GM18861 (cell line): Measurements from ENCODE around the gene USP7.
"Not testable (repeated sequence)": the region's sequence is repeated elsewhere in the genome, so short reads cannot be mapped to it uniquely, and the experiment has no call there.

Experiments used
- ATAC-seq: cut with Tn5 transposase; IDR thresholded peaks from one replicate; pipeline ENCODE4 v1.9.1; 2021; ENCODE audit not compliant: unreplicated experiment

The USP7 gene

DNA sequence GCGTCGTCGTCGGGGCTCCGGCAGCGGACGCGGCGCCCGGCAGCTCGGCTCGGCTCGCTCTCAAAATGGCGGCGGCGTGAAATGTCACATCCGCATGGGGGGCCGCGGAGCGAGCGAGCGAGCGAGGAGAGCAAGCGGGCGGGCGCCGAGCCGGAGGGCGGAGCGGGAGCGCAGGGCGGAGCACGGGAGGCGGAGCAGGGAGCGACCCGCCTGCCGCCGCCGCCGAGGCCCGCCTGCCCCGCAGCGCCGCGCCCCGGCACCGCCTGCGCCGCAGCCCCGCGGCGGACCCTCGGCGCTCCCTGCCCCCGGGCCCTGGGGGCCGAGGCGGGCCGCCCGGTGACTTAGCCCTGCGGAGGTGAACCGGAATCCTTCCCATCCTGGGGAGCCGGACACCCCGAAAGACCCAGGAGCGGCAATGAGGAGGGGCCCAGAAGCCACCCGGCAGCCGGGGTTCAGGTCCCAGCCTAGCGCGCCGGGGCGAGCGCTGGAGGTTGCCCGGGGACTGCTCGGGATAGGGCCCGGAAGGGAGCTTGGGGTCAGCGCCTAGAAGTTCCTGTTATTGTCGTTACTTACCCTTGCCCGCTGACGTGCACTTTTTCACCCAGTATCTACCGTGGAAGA lies at the start of gene USP7:
Gene USP7 (minus strand): TSS at position 86 of the 621 bp plus-strand sequence. CDS start 621 bp downstream, outside the sequence.
- peak; percentile 81 for ATAC-seq

DNA sequence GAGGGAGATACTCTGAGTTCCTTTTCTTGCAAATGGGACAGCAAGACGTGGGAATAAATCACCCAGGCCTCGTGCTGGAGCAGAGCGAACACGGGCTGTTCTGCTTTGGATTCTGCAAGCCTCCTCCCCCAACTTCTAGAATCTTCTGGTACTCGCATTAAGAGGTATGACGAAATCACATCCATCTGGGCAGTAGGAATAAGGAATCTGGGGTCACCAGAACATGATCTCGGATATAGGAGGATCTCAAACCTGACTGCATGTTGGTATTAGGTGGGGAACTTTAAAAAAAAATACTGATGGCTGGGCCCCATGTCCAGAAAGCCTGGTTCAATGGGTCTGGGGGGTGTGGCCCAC lies 49.8 kb upstream of the USP7 start:
- ATAC-seq, result no peak

DNA sequence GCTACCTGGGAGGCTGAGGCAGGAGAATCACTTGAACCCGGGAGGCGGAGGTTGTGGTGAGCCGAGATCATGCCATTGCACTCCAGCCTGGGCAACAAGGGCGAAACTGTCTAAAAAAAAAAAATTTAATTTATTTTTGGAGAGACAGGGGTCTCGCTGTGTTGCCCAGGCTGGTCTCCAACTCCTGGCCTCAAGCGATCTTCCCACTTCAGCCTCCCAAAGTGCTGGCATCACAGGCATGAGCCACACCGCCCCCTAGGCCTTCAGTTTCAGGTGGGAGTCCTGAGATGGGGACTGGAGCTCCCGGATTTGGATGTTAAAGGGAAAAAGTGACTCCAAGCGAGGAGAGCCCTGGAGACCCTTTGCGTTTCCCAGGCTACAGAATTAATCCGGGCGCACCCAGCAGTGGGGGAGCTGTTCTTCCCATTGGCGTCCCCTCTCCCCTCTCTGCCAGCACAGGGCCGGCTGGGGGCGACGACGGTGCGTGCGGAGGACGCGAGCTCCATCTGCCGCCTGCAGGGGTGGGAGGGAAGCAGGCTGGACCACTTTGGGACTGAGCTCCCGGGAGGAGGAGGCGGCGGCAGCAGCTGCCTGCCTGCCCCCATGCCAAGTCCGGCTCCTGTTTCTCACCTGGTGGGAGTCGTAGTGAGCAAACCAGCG lies 49.3 kb upstream of the USP7 start:
- no peak for ATAC-seq

DNA sequence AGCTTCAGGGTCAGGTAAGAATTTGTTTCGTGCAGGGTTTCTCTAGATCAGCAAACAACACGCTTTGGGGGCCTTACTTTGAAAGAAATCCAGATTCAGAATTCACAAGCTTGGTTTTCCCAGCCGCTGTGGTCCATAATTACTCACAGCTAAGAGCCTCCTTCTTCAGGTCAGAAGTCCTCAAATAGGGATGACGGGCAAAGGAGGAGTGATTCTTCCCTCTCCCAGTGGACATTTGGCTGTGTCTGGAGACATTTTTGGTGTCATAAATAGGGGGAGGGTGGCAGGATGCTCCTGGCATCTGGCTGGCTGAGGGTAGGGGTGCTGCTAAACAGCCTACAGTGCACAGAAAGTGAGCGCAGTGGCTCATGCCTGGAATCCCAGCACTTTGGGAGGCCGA lies 48.6 kb upstream of the USP7 start:
- ATAC-seq, result no peak

DNA sequence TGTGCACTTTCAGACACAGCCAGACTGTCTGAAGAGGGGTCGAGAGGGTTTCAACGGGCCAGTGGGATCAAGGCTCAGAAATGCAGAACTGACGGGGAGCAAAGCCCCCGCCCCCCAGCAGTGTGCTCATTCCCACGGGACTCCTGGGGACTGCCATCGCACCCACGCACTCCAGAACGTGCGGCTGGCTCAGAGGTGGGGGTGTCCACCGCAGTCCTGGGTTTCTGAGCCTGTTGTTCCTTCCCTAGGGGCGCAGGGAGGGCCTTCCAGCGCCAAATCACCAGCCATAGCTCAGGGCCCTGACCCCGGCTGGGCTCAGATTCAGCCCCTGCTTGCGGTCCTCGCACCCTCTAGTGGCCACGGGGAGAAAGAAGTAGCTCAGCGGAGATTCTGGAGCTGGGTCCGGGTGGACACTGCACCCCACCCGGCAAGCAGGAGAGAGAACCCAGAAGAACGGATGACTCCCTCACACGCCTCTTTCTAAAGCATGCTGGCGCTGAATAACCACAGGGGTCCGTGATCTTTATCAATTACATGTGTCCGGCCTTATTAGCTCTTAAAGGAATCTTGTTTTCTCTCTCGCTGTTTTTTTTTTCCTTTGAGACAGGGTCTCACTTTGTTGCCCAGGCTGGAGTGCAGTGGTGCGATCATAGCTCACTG lies 45.0 kb upstream of the USP7 start:
- ATAC-seq, result peak; percentile 60

DNA sequence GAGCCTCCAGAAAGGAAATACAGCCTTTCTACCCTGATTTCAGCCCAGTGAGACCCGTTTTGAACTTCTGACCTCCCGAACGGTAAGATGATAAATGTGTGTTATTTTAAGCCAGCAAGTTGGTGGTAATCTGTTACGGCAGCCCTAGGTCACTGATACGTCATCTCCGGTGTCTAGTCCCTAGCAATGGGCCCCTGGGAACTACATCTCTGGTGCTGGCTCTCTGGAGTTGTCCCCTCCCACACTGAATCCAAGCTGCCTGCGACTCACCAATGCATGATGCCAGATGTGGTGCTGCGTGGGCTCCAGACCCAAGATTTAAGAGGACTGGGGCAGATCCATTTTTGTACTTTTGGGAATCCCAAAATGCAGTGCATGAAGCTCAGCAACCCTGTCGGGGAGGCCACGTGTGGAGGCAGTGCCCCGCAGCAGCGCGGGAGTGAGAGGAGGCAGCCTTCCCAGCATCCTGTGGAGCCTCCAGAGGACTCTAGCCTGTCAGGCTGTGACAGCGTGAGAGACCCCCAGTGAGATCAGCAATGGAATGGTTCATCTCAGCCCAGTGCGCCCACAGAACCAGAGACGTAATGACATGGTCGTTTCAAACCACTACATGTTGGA lies 43.6 kb upstream of the USP7 start:
- no peak for ATAC-seq

DNA sequence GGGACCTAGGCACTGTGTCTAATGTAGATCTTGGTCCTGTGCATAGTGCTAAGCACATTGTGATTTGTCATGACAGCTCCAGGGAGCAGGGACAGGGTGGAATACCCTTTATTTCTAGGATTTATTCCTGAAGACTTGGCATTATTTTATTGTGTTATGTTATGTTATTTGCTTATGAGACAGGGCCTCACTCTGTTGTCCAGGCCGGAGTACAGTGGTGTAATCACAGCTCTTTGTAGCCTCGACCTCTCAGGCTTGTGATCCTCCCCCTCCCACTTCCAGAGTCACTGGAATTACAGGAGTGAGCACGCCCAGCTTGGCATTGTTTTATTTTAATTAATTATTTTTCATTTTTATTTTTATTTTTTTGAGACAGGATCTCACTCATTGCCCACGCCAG lies 40.5 kb upstream of the USP7 start:
- no peak for ATAC-seq

DNA sequence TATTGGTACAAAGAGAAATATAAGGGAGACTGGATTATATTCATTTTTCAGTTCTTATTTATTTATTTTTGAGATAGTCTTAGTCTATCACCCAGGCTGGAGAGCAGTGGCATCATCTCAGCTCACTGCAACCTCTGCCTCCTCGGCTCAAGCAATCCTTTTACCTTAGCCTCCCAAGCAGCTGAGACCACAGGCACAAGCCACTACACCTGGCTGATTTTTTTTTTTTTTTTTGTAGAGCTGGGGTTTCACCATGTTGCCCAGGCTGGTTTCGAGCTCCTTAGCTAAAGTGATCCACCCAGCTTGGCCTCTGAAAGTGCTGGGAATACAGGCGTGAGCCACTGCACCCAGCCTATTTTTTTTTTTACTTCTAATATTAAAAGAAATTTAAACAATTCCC lies 40.1 kb upstream of the USP7 start:
- ATAC-seq, result no peak

DNA sequence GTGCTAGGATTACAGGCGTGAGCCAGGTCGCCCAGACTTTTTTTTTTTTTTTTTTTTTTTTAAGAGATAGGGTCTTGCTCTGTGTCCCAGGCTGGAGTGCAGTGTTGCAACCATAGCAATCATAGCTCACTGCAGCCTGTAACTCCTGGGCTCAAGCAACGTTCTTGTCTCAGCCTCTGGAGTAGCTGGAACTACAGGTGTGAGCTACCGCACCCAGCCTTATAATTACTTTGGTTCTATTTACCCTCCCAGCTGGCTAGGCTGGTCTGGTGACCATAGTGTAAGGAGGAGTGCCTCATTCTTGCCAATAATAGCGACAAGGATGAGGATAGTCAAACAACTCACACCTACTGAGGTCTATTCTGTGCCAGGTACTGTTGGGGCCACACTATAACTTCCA lies 39.6 kb upstream of the USP7 start:
- no peak for ATAC-seq

DNA sequence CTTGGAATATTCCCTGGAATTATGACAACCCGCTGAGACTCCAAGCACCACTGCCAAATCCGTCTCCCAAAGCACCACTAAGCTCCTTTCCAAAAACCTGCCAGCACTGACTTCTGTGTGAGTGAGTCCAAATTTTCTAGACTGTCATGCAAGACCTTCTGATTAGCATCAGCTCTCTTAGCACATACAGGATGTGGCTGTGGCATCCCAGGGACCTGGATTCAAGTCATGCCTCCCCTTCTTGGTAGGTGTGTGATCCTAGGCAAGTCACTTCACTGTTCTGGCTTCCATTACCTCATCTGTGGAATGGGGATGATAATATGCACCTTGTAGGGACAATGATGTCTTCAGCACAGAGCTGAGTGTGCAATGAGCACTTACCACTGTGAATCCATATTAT lies 38.3 kb upstream of the USP7 start:
- no peak for ATAC-seq

DNA sequence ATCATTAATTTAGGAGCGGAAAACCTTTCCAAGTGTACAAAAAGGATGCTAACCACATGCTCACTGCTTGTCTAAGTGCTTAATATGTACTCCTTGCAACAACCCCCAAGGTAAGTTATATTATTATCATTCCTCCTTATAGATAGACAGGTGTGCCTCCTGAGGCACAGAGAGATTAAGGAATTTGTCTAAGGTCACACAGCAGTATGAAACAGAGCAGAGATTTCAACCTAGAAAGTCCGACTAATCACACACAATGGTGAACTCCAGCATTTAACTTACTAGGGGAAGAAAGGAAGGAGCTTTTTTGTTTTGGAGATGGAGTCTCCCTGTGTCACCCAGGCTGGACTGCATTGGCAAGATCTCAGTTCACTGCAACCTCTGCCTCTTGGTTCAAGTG lies 37.0 kb upstream of the USP7 start:
- no peak for ATAC-seq

DNA sequence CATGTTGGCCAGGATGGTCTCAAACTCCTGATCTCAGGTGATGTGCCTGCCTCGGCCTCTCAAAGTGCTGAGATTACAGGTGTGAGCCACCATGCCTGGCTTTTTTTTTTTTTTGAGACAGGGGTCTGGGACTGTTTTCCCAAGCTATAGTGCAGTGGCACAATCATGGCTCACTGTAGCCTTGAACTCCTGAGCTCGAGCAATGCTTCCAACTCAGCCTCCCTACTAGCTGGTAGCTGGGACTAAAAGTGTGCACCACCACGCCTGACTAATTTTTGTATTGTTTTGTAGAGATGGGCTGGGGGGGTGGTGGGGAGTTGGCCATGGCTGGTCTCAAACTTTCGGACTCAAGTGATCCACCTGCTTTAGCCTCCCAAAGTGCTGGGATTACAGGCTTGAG lies 36.1 kb upstream of the USP7 start:
- ATAC-seq, result no peak

DNA sequence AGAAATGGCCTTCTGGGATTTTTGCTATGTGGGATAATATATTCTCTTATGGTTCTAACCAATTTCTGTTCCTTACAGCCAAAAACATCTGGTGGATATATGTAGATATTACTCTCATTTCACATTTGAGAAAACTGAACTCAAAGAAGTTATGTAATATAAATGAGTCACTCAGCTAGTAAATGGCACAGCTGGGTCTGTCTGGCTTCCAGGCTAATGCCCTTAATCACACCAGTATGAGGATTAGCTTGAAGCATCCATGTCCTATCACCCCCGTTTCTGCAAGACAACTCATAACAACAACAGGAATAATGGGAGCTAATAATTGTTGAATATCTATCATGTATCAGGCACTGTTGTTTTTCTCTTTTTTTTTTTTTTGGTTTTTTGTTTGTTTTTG lies 34.4 kb upstream of the USP7 start:
- ATAC-seq, result no peak

DNA sequence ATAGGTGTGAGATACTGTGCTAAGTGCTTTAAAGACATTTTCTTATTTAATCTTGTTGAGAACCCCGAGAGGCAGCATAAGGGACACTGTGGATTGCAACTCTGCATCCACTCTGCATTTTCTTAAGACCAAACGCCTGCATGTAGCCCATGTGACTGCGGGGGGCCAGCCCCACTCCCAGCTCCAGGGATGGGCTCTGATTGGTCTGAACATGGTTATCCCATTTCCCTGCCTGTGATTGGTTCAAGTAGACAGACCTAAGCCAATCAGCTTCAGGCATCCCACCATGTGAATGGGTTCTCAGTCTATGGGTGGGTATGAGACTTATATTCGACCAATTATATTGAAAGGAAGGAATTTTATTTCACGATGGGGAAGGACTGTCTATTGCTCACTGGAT lies 33.2 kb upstream of the USP7 start:
- no peak for ATAC-seq

DNA sequence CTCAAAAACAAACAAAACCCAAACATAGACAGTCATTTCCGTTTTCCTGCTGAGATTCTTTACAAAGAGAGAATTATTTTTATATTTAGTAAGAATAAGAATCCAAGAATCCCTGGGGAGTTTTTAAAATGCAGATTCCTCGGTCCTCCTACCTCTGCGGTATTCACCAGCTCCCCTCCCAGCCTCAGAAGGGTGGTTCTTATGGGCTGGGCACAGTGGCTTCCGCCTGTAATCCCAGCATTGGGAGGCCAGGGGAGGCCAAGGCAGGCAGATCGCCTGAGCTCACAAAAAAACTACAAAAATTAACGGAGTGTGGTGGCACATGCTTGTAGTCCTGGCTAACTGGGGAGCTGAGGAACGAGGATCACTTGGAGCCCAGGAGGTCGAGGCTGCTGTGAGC lies 26.7 kb upstream of the USP7 start:
- ATAC-seq, result no peak

DNA sequence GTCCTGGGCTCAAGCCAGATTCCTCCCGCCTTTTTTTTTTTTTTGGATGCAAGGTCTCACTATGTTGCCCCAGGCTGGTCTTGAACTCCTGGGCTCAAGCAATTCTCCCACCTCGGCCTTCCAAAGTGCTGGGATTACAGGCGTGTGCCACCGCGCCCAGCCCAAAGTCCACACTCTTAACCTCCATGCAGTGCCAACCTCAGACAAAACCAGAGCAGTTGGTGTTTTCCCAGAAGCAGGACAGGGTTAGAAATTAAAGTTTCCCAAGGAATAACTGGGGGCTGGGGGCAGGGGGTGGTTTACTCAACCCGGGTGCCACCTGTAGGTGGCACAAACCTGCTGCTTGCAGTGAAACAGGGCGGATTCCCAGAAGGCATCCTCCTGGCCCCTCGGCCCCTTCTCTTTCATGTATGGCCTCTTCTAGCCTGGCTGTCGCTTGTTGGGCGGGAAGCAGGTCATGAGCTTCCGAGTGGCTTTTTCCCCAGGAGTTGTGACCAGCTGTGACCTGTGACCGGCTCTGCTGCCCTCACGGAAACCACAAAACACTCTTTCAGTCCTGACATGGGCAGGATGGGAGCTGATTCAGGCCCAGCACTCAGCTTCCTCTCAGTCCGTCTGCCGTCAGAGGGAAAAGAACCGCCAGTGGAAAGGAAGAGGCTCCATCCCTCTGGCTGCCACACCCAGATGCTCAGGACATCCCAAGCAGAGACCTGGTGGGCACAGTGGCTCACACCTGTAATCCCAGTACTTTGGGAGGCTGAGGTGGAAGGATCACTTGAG lies 25.6 kb upstream of the USP7 start:
- no peak for ATAC-seq

DNA sequence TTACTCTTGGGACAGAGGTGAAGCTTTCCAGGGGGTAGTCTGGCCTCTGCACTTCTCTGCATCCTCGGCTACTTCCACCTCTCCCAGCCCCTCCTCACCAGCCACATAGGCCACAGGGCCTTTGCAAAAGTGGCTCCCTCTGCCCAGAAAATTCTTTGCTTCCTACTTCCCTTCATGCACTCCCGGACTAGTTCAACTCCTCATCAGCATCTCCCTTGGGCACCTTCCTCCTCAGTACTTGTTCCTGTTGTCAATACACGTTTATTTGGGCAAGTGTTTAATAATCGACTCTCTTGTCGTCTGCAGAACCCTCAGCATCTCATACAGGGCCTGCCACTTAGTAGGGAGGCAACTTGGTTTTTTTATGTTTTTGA lies 23.1 kb upstream of the USP7 start:
- no peak for ATAC-seq

DNA sequence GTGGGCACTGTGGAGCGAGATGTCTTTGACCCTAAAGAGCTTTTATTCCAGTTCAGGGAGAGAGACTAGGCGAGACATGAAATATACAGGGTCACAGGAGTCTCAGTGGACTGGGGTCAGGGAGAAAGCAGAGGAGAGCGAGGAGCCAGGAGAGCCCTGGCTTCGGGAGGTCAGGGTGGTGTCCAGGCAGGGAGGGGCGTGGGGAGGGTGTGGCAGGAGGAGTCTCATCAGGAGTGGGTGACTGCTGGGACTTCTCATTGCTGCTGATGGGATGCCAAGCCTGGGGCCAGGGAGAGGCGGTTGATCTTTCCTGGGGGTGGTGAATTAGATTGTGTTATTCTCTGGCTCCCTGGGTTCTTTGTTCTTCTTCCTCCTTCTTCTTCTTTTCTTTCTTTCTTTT lies 22.4 kb upstream of the USP7 start:
- no peak for ATAC-seq

DNA sequence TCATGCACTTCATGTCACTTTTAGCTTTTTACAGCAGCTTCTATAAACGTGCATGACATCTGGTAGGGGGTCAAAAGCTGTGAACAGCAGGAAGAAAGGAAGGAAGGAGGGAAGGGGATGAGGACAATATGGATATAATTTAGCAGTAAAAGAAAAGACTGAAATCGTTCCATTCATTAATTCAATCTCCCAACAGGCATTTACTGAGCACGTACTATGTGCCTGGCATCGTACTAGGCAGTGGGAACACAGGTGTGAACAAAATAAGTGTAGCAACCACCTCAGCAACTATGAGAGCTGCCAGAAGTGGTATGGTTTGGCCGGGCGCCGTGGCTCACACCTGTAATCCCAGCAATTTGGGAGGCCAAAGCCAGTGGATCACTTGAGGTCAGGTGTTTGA lies 19.1 kb upstream of the USP7 start:
- ATAC-seq, result no peak

DNA sequence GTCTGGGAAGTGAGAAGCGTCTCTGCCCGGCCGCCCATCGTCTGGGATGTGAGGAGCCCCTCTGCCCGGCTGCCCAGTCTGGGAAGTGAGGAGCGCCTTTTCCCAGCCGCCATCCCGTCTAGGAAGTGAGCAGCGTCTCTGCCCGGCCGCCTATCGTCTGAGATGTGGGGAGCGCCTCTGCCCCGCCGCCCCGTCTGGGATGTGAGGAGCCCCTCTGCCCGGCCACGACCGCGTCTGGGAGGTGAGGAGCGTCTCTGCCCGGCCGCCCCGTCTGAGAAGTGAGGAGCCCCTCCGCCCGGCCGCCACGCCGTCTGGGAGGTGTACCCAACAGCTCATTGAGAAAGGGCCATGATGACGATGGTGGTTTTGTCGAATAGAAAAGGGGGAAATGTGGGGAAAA lies 18.2 kb upstream of the USP7 start:
- ATAC-seq, result not testable (repeated sequence)

DNA sequence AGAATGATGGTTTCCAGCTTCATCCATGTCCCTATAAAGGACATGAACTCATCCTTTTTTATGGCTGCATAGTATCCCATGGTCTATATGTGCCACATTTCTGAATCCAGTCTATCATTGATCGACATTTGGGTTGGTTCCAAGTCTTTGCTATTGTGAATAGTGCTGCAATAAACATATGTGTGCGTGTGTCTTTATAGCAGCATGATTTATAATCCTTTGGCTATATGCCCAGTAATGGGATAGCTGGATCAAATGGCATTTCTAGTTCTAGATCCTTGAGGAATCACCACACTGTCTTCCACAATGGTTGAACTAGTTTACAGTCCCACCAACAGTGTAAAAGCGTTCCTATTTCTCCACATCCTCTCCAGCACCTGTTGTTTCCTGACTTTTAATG lies 12.5 kb upstream of the USP7 start:
- ATAC-seq, result not testable (repeated sequence)

DNA sequence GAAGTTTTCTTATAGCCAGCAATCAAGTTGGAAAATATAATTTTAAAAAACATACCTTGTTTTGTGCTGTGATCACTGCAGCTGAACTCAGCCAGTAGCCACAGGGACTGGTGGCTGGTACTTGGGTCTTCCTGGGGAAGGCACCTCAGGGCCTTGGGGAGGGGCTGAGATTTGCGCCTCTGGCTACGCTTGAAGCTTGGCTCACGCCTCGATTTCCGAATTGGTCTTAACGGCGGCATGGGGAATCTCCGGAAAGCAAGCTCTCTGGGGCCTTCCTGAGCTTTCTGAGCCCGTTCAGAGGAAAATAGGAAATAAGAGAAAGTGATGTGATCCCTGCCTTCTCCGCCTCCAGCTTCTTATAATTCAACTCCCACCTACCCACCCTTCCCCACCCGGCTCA lies 11.3 kb upstream of the USP7 start:
- ATAC-seq, result no peak
